GM21515 (cell line): Measurements from ENCODE around the gene DPP9.

ENCODE experiments used
- ATAC-seq: cut with Tn5 transposase; IDR thresholded peaks from one replicate; pipeline ENCODE4 v1.9.1; 2021; ENCODE audit not compliant: unreplicated experiment

DPP9 gene

GRCh38 chr19:4660181-4660791 lies 63.4 kb downstream of the DPP9 start:
- ATAC-seq: no peak

DNA sequence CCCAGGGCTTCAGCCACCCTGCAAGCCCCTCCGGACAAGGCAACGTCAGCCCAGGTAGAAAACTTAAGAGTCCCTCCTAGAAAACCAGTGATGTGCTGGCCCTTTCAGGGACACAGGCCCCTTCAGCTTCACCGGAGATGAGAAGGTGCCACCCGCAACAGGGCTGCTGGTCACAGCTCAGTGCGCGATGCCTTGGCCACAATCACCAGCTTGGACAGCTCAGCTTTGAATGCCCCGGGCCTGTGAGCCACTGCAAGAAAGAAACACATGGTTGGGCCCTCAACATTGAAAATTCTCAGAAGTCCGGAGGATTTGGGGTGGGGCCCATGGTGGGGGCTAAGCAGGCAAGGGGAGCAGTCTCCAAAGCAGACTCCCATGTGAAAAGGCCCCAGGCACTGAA lies 65.8 kb downstream of the DPP9 start:
- ATAC-seq: no peak

GRCh38 chr19:4657262-4657661 lies 66.4 kb downstream of the DPP9 start:
- ATAC-seq: no peak

DNA sequence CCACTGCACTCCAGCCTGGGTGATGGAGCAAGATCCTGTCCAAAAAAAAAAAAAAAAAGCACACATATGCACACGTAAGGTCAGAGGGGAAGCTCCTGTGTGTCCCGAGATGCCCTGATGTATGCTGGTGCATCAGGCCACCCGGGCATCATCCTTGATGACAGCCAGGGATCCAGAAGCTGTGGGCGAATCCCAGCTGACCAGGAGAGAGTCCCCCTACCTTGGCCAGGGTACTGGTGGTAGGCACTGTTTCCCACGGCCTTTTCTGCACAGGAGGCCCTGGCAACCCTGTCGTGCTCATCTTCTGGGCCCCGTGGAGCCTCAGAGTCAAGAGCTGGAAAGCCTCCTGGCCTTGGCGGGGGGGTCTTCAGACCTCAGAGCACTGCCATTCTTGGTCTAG lies 67.5 kb downstream of the DPP9 start:
- no peak for ATAC-seq

GRCh38 chr19:4654437-4655361 lies 68.9 kb downstream of the DPP9 start:
- ATAC-seq: no peak

DNA sequence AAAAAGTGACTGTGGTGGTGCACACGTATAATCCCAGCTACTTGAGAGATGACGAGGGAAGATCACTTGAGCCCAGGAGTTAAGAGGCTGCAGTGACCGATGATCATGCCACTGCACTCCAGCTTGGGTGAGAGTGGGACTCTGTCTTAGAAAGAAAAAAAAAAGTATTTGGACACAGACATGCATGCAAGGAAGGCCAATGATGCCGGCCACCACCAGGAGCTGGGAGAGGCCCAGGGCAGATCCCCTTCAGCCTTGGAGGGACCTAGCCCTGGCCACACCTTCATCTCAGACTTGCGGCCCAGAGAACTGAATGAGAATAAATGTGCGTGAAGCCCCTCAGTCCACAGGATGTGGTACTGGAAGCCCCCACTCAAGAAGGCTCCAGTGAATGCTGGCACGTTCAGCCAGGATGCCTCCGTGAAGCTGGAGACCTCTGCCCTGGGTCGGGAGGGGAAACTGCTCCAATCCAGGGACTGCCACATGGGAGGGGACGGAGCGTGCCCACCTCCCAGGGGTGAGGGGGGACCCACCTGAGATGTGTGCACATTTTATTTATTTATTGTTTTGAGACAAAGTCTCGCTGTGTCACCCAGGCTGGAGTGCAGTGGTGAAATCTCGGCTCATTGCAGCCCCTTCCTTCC lies 69.7 kb downstream of the DPP9 start:
- ATAC-seq: no peak

DNA sequence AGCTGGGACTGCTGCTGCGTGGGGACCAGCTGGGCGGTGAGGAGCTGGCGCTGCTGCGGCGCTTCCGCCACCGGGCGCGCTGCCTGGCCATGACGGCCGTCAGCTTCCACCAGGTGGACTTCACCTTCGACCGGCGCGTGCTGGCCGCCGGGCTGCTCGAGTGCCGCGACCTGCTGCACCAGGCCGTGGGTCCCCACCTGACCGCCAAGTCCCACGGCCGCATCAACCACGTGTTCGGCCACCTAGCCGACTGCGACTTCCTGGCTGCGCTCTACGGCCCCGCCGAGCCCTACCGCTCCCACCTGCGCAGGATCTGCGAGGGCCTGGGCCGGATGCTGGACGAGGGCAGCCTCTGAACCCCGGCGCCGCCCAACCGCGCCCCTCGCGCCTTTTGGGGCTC lies 71.6 kb downstream of the DPP9 start:
- ATAC-seq: no peak

GRCh38 chr19:4650159-4650558 lies 73.5 kb downstream of the DPP9 start:
- no peak for ATAC-seq

GRCh38 chr19:4649392-4650047 lies 74.1 kb downstream of the DPP9 start:
- no peak for ATAC-seq

DNA sequence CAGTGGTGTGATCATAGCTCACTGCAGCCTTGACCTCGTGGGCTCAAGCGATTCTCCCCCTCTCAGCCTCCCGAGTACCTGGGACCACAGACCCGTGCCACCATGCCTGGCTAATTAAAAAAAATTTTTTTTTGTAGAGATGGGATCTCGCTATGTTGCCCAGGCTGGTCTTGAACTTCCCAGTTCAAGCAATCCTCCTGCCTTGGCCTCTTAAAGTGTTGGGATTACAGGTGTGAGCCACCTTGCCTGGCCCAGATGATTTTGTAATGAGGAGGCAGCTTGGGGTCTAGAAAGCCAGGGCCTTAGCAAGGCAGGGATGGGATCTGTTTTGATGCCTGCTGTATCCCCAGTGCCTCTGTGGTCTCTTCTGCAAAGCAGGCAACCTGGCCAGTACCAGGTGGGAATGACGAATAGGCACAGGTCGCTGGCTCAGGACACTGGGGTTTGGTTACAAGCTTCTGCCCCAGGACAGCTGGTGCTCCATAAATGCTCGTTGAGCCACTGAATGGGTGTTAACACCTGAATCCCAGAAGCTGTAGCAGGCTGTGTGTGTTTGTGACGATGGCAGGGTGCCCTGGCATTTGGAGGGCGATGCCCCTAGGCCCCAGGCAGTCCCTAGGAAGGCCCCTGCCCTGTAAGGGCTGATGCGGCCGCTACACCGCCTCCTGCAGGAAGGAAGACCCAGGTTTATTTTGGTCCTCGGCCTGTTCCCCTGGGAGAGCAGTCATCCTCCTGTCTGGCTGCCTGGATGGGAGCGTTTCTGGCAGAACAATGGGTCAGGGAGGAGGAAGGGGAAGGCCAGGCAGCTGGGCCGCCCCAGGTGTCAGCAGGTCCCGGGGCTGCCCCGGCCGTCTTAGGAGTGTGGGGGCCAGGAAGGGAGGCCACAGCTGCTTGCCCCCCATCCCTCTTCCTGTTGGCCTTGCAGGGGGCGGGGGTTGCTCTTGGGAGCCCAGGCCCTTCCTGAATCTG lies 75.7 kb downstream of the DPP9 start:
- ATAC-seq: no peak

GRCh38 chr19:4645718-4646117 lies 77.9 kb downstream of the DPP9 start:
- no peak for ATAC-seq

- ATAC-seq: no peak
Measured at GRCh38 chr19:4642625-4643024, 81.0 kb downstream of the DPP9 start.

DNA sequence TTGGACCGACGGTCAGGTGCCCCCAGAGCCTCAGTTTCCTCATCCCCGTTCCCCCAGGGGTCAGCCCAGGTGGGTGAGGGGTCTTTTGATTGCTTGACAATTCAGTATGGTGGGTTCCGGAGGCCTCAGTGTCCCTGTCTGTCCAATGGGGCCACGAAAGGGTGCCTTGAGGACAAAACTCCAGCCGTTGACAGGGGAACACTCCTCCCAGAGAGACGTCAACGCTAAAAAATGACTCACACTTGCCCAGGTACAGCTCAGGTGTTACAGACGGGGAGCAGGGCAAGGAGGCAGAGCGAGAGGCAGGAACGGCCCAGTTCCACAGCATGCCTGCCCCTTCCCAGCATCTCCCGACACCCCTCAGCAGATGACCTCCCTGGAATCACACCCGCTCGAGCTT lies 82.5 kb downstream of the DPP9 start:
- ATAC-seq: no peak

DNA sequence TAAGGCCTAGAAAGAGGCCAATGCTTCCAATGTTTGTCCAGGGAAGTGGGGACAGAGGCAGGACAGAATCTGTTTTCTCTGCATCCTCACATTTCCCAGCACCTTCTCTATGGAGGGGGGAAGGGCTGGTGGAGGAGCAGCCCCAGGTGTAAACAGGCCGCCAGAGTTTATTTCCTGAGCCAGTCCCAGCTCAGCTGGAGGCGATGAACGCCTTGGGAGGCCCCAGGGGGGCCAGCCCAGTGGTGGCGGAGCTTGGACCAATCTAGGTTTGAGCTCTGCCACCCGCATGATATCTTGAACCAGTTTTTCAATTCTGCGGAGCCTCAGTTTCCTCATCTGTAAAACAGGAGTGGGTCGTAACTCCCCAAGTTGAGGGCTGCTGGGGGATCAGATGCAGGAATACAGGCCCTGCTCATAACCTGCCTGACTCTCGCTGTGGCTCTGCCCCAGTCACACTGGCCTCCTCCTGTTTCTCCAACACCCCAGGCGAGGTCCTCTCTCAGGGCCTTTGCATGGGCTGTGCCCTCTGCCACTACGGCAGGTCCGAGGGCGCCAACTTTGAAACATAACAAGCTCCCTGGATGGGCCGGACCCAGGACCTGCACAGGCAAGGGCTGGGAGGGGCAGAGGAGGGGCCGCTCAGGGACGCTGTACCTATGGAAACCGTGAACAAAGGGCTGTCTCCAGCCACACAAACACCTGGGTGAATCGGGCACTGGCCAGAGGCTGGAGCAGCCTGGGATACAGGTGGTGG lies 83.2 kb downstream of the DPP9 start:
- no peak for ATAC-seq

DNA sequence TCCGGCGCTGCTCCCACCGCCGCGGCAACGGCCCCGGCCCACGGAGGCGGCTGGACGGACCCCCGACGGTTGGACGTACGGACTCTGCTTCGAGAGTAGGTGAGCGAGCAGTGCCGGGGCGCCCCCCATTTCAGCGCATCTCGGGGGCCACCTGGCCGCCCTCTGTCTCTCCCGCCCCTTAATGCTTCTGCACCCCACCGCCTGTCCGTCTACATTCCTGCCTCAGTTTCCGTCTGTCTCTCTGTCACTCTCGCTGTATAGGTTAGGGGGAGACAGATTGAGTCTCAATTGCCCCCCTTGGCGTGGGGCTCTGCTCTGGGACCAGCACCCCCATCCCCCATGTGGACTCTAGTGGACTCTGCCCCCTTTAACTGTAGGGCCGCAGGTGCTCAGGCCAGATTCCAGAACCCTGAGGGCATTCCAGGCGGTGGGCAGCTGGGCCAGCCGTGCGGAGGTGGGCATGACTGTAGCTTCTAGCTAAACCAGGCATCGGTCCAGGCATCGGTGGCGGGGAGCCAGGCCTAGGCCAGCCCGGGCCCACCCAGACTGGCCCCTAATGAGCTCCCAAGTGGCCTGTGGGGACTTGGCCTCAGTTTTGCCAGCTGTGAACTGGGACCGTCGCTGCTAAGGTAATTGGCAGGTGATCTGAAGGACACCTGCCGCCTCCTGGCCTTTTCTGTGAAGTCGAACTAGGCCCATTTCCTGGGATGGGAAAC lies 84.0 kb downstream of the DPP9 start:
- peak; percentile 13 for ATAC-seq

DNA sequence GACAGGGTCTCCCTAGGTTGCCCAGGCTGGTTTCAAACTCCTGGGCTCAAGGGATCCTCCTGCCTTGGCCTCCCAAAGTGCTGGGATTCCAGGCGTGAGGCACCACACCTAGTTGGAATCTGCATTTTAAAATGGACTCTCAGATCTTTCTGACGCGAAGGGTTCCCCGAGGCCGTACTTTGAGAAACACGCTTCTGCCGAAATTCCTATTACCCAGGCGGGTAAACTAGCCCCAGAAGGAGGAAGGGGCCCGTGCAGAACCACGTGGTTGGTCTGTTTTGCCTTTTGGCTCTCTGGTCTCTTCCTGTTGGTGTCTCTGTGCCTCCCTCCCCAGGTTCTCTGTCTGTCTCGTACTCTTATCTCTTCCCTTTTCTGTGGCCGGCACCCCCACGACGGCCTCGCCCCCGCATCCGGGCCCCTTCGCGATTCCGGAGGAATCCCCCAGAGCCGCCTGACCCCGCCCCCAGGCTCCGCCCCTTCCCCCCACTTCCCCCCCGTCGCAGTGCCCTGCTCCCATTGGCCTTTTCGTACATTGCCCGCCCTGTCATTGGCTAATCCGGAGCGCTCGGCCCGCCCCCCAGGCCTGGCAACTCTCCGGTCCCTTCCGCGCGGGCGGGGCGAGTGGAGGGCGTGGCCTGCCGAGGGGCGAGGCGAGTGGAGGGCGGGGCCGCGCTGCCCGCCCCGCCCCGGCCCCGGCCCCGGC lies 84.7 kb downstream of the DPP9 start, which contains the start of gene TNFAIP8L1:
TSS of gene TNFAIP8L1 (plus strand) at position 689 of the 703 bp plus-strand sequence. CDS start 12,354 bp downstream, outside the sequence.
- peak; percentile 72 for ATAC-seq

DNA sequence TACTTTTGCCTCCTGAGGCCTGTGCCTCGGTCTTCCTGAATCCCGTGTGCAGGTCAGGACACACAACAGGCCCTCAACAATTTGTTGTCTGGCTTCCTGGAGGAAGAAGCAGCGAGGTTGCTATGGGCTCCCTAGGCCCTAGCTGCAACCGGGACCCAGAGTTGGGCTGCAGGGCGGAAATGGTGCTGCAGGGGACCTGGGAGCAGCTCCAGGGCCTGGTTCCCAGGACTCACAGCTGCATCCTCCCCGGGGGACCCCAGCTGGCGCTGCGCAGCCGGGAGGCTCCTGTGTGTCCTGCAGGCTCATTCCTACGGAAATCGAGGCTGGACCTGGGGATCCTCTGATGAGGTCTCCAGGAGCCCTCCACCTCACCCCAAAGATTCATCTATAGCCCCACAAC lies 85.3 kb downstream of the DPP9 start:
- ATAC-seq: no peak

DNA sequence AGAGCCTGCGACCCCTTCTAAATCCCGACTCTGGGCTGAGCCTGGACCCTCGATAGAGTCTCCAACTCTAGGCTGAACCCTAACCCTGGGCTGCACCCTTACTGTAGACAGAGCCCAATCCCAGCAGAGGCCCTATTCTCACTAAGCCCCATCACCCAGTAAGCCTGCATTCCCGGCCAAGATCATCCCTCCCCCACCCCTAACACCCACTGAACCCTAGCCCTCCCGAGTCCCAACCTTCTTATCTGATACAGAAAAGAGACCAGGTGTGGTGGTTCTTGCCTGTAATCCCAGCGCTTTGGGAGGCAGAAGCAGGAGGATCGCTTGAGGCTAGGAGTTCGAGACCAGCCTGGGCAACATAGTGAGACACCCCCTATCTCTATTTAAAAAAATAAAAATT lies 86.9 kb downstream of the DPP9 start:
- ATAC-seq: no peak
